GM23338 (cell line): ENCODE data around the gene LLGL1. TPM values are rescaled to one million over a fixed set of nuclear protein-coding genes. Genes with fewer than 3 reads are reported as not detected.

Experiments used
- ATAC-seq: fragments of 200-7000 bp; cut with Tn5 transposase; 3 replicates; pipeline ENCODE4 v1.9.1; 2020
- DNase-seq: peaks from one replicate; pipeline ENCODE4 v3.0.0-alpha.2; 2015; ENCODE audit warnings: low spot score
- H2AFZ ChIP-seq: fragments of 200-600 bp; sonication (generic); 2 replicates; pipeline ENCODE4 v1.8.0; 2016; ENCODE audit warnings: antibody characterized with exemption, mild to moderate bottlenecking, moderate library complexity
- H3F3A ChIP-seq: fragments of 200-600 bp; sonication (generic); replicated peaks from 2 replicates; pipeline ENCODE4 v1.8.0; 2017; ENCODE audit warnings: antibody characterized with exemption, mixed run types, low read depth
- H3K27ac ChIP-seq: fragments of 200-600 bp; sonication (generic); 2 replicates; pipeline ENCODE4 v1.6.1; 2016; ENCODE audit warnings: low read depth
- H3K27me3 ChIP-seq: fragments of 200-600 bp; sonication (generic); 2 replicates; pipeline ENCODE4 v1.8.0; 2016; ENCODE audit warnings: mild to moderate bottlenecking, mixed run types, moderate library complexity; ENCODE audit not compliant: insufficient read depth
- H3K36me3 ChIP-seq: fragments of 200-600 bp; sonication (generic); 2 replicates; pipeline ENCODE4 v1.8.0; 2016; ENCODE audit warnings: mild to moderate bottlenecking; ENCODE audit not compliant: insufficient read depth
- H3K4me1 ChIP-seq: fragments of 200-600 bp; sonication (generic); 2 replicates; pipeline ENCODE4 v1.8.0; 2016; ENCODE audit warnings: mild to moderate bottlenecking, moderate library complexity; ENCODE audit not compliant: insufficient read depth
- H3K4me2 ChIP-seq: fragments of 200-600 bp; sonication (generic); 2 replicates; pipeline ENCODE4 v1.7.1; 2017; ENCODE audit warnings: mixed run types
- H3K4me3 ChIP-seq: fragments of 200-600 bp; sonication (generic); 2 replicates; pipeline ENCODE4 v1.6.1; 2016; ENCODE audit warnings: mixed run types
- H3K79me2 ChIP-seq: fragments of 200-600 bp; sonication (generic); replicated peaks from 2 replicates; pipeline ENCODE4 v1.8.0; 2017; ENCODE audit warnings: mild to moderate bottlenecking; ENCODE audit not compliant: insufficient read depth
- H3K9me2 ChIP-seq: fragments of 200-600 bp; sonication (generic); 2 replicates; pipeline ENCODE4 v1.8.0; 2017; ENCODE audit not compliant: insufficient read depth
- H4K20me1 ChIP-seq: fragments of 200-600 bp; sonication (generic); replicated peaks from 2 replicates; pipeline ENCODE4 v1.8.0; 2017; ENCODE audit warnings: mild to moderate bottlenecking; ENCODE audit not compliant: insufficient read depth
- H3K27ac Mint-ChIP-seq: 2 replicates; pipeline ENCODE4 v1.8.0; 2020; ENCODE audit warnings: inconsistent platforms, mild to moderate bottlenecking, moderate library complexity, mixed read lengths
- H3K27me3 Mint-ChIP-seq: 3 replicates; pipeline ENCODE4 v1.8.0; 2022; ENCODE audit warnings: low read depth, mild to moderate bottlenecking, moderate library complexity, mixed read lengths, inconsistent platforms; ENCODE audit not compliant: insufficient read depth, poor library complexity
- H3K36me3 Mint-ChIP-seq: 3 replicates; pipeline ENCODE4 v1.8.0; 2021; ENCODE audit warnings: low read depth, mild to moderate bottlenecking, inconsistent platforms, moderate library complexity, mixed read lengths
- H3K4me1 Mint-ChIP-seq: 3 replicates; pipeline ENCODE4 v1.8.0; 2020; ENCODE audit warnings: mild to moderate bottlenecking, inconsistent platforms, mixed read lengths
- H3K4me3 Mint-ChIP-seq: 3 replicates; pipeline ENCODE4 v1.8.0; 2021; ENCODE audit warnings: moderate library complexity, mild to moderate bottlenecking, inconsistent platforms, mixed read lengths
- H3K9me3 Mint-ChIP-seq: 3 replicates; pipeline ENCODE4 v1.8.0; 2020; ENCODE audit warnings: moderate library complexity, mild to moderate bottlenecking, inconsistent platforms, mixed read lengths
- CREB1 ChIP-seq: fragments of 250-450 bp; sonication (Bioruptor Pico); IDR thresholded peaks from 2 replicates; pipeline ENCODE4 v1.5.0; 2020; ENCODE audit warnings: low read depth, mild to moderate bottlenecking, moderate library complexity
- ETS1 ChIP-seq: IDR thresholded peaks from 2 replicates; pipeline ENCODE4 v1.6.1; 2016; ENCODE audit warnings: antibody characterized with exemption
- EZH2 ChIP-seq: fragments of 200-600 bp; sonication (generic); IDR thresholded peaks from one replicate; pipeline ENCODE4 v1.8.0; 2017; ENCODE audit warnings: antibody characterized with exemption, mild to moderate bottlenecking, low read depth; ENCODE audit not compliant: unreplicated experiment
- EZH2phosphoT487 ChIP-seq: fragments of 200-600 bp; sonication (generic); IDR thresholded peaks from one replicate; pipeline ENCODE4 v1.8.1; 2018; ENCODE audit warnings: antibody characterized with exemption; ENCODE audit not compliant: unreplicated experiment
- JUNB ChIP-seq: IDR thresholded peaks from one replicate; pipeline ENCODE4 v1.6.1; 2016; ENCODE audit warnings: antibody characterized with exemption; ENCODE audit not compliant: unreplicated experiment
- NANOG ChIP-seq: IDR thresholded peaks from 2 replicates; pipeline ENCODE4 v1.6.1; 2016; ENCODE audit warnings: antibody characterized with exemption, borderline replicate concordance
- POLR2AphosphoS5 ChIP-seq: IDR thresholded peaks from 2 replicates; pipeline ENCODE4 v1.6.1; 2016; ENCODE audit warnings: antibody characterized with exemption, low read depth
- REST ChIP-seq: IDR thresholded peaks from one replicate; pipeline ENCODE4 v1.6.1; 2018; ENCODE audit warnings: antibody characterized with exemption; ENCODE audit not compliant: unreplicated experiment
- STAT1 ChIP-seq: IDR thresholded peaks from one replicate; pipeline ENCODE4 v1.6.1; 2016; ENCODE audit warnings: antibody characterized with exemption; ENCODE audit not compliant: unreplicated experiment
- ZNF114 ChIP-seq: fragments of 250-450 bp; sonication (Bioruptor Pico); IDR thresholded peaks from 2 replicates; pipeline ENCODE4 v1.5.0; 2020; ENCODE audit warnings: mild to moderate bottlenecking, moderate library complexity
- ZNF331 ChIP-seq: fragments of 250-450 bp; sonication (Bioruptor Pico); IDR thresholded peaks from 2 replicates; pipeline ENCODE4 v1.5.0; 2020; ENCODE audit warnings: low read depth, mild to moderate bottlenecking, moderate library complexity
- polyA plus RNA-seq: library from polyadenylated mRNA; unstranded; fragments of >200 nt; fragmentation: Nextera tagmentation; extraction: Ambion mirVana; gene quantifications from 2 replicates; pipeline ENCODE4 v1.2.1, GENCODE V29; 2016
- total RNA-seq: library from RNA; depleted of rRNA; stranded (reverse); fragments of >200 nt; shearing (Covaris generic); gene quantifications from 2 replicates; pipeline ENCODE4 v1.2.3, GENCODE V29; 2014
- TF ChIP-seq, protein P1 (sequence below): fragments of 250-450 bp; sonication (Bioruptor Pico); IDR thresholded peaks from 2 replicates; pipeline ENCODE4 v1.5.0; 2020; ENCODE audit warnings: mild to moderate bottlenecking, moderate library complexity
- TF ChIP-seq, protein P2 (sequence below), 2 experiments: fragments of 200-600 bp in 1 of 2; sonication (generic) in 1 of 2; conservative IDR thresholded peaks; 2 replicates each; pipeline versions ENCODE4 v1.5.1 to v1.6.1; 2016 to 2017; ENCODE audit warnings: antibody characterized with exemption in 2 of 2, low read depth in 2 of 2, mild to moderate bottlenecking in 2 of 2, moderate library complexity in 1 of 2

LLGL1 gene
- total and polyA plus RNA-seq, 2 experiments from 2014 or later = 5.9 to 129 TPM

DNA sequence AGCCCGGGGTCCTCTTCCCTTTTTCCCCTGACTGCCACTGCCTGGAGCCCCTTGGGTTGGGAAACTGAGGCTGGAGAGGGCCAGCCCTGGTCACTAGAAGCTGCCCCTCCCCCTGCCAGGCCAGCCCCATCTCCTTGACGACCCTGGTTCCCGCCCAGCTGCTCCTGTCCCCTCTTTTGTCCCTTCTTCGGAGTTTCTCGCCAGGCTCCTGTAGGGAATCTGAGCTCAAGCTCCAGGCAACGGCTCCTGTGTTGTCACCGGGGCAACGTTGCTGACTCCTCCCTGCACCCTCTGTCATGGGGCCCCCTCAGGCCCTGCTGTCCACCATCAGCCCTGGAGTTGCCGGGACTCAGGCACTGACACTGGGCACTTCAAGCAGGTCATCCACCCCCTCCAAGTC is 5.7 kb downstream of the LLGL1 start:
- H3F3A ChIP-seq = no peaks in the 10 kb centered on the region
- Mint-ChIP-seq H3K27ac (no peak overlapping the region), H3K4me3 (no peak overlapping the region), H3K36me3 (peaks cover 16% of the 10 kb centered on the region), H3K27me3 (peaks cover 4% of the 10 kb centered on the region), H3K9me3 (no peaks in the 10 kb centered on the region), H3K4me1 (peaks cover 18% of the 10 kb centered on the region)
- H3K4me3 ChIP-seq = no peak overlapping the region
- peaks cover 55% of the 10 kb centered on the region for H3K79me2 ChIP-seq
- ATAC-seq = peak; percentile 20
- no peaks in the 10 kb centered on the region for H3K9me2 ChIP-seq
- H4K20me1 ChIP-seq = peaks cover 4% of the 10 kb centered on the region
- no peak for TF ChIP-seq ZNF331
- no peak for TF ChIP-seq REST
- TF ChIP-seq, protein P1, sequence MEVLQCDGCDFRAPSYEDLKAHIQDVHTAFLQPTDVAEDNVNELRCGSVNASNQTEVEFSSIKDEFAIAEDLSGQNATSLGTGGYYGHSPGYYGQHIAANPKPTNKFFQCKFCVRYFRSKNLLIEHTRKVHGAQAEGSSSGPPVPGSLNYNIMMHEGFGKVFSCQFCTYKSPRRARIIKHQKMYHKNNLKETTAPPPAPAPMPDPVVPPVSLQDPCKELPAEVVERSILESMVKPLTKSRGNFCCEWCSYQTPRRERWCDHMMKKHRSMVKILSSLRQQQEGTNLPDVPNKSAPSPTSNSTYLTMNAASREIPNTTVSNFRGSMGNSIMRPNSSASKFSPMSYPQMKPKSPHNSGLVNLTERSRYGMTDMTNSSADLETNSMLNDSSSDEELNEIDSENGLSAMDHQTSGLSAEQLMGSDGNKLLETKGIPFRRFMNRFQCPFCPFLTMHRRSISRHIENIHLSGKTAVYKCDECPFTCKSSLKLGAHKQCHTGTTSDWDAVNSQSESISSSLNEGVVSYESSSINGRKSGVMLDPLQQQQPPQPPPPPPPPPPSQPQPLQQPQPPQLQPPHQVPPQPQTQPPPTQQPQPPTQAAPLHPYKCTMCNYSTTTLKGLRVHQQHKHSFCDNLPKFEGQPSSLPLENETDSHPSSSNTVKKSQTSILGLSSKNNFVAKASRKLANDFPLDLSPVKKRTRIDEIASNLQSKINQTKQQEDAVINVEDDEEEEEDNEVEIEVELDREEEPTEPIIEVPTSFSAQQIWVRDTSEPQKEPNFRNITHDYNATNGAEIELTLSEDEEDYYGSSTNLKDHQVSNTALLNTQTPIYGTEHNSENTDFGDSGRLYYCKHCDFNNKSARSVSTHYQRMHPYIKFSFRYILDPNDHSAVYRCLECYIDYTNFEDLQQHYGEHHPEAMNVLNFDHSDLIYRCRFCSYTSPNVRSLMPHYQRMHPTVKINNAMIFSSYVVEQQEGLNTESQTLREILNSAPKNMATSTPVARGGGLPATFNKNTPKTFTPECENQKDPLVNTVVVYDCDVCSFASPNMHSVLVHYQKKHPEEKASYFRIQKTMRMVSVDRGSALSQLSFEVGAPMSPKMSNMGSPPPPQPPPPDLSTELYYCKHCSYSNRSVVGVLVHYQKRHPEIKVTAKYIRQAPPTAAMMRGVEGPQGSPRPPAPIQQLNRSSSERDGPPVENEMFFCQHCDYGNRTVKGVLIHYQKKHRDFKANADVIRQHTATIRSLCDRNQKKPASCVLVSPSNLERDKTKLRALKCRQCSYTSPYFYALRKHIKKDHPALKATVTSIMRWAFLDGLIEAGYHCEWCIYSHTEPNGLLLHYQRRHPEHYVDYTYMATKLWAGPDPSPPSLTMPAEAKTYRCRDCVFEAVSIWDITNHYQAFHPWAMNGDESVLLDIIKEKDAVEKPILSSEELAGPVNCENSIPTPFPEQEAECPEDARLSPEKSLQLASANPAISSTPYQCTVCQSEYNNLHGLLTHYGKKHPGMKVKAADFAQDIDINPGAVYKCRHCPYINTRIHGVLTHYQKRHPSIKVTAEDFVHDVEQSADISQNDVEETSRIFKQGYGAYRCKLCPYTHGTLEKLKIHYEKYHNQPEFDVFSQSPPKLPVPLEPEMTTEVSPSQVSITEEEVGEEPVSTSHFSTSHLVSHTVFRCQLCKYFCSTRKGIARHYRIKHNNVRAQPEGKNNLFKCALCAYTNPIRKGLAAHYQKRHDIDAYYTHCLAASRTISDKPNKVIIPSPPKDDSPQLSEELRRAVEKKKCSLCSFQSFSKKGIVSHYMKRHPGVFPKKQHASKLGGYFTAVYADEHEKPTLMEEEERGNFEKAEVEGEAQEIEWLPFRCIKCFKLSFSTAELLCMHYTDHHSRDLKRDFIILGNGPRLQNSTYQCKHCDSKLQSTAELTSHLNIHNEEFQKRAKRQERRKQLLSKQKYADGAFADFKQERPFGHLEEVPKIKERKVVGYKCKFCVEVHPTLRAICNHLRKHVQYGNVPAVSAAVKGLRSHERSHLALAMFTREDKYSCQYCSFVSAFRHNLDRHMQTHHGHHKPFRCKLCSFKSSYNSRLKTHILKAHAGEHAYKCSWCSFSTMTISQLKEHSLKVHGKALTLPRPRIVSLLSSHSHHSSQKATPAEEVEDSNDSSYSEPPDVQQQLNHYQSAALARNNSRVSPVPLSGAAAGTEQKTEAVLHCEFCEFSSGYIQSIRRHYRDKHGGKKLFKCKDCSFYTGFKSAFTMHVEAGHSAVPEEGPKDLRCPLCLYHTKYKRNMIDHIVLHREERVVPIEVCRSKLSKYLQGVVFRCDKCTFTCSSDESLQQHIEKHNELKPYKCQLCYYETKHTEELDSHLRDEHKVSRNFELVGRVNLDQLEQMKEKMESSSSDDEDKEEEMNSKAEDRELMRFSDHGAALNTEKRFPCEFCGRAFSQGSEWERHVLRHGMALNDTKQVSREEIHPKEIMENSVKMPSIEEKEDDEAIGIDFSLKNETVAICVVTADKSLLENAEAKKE (CRISPR knock-in tag) = no peak
- TF ChIP-seq CREB1 (CRISPR knock-in tag) = no peak
- no peak for TF ChIP-seq ZNF114 (CRISPR knock-in tag)
- no peak for TF ChIP-seq POLR2AphosphoS5
- TF ChIP-seq NANOG = no peak
- no peak for TF ChIP-seq EZH2
- no peak for TF ChIP-seq EZH2phosphoT487
- TF ChIP-seq JUNB = no peak
- TF ChIP-seq, protein P2, sequence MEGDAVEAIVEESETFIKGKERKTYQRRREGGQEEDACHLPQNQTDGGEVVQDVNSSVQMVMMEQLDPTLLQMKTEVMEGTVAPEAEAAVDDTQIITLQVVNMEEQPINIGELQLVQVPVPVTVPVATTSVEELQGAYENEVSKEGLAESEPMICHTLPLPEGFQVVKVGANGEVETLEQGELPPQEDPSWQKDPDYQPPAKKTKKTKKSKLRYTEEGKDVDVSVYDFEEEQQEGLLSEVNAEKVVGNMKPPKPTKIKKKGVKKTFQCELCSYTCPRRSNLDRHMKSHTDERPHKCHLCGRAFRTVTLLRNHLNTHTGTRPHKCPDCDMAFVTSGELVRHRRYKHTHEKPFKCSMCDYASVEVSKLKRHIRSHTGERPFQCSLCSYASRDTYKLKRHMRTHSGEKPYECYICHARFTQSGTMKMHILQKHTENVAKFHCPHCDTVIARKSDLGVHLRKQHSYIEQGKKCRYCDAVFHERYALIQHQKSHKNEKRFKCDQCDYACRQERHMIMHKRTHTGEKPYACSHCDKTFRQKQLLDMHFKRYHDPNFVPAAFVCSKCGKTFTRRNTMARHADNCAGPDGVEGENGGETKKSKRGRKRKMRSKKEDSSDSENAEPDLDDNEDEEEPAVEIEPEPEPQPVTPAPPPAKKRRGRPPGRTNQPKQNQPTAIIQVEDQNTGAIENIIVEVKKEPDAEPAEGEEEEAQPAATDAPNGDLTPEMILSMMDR (conservative IDR thresholded peaks at IDR 0.05; ENCODE audit: low read depth in 2 of 2) = no peak
- no peak for TF ChIP-seq STAT1
- TF ChIP-seq ETS1 = no peak
- no peak overlapping the region for H3K4me2 ChIP-seq
- H2AFZ ChIP-seq = no peak overlapping the region
- no peaks in the 10 kb centered on the region for H3K27me3 ChIP-seq
- DNase-seq = peak; percentile 37
- H3K27ac ChIP-seq = no peak overlapping the region
- 0 out of 2 replicates have a peak, but pooled peaks cover 3% of the 10 kb centered on the region for H3K36me3 ChIP-seq
- H3K4me1 ChIP-seq = peaks cover 7% of the 10 kb centered on the region; the same call in 1 of the 2 replicates
